Adipocyte (in vitro differentiated cells): ENCODE results near the gene IPO5.

ENCODE experiments used
- DNase-seq: peaks from one replicate; pipeline ENCODE4 v3.0.0-alpha.2; 2015; ENCODE audit warnings: low read depth
- H3K27me3 ChIP-seq: replicated peaks from 2 replicates; pipeline ENCODE4 v1.7.0; 2013; ENCODE audit warnings: mild to moderate bottlenecking, low read length, moderate library complexity; ENCODE audit not compliant: control insufficient read depth, insufficient read depth
- H3K36me3 ChIP-seq: 2 replicates; pipeline ENCODE4 v1.7.0; 2013; ENCODE audit warnings: low read length, mild to moderate bottlenecking, moderate library complexity; ENCODE audit not compliant: control insufficient read depth, insufficient read depth, severe bottlenecking
- H3K4me1 ChIP-seq: 2 replicates; pipeline ENCODE4 v1.7.0; 2013; ENCODE audit warnings: mild to moderate bottlenecking, low read length, moderate library complexity; ENCODE audit not compliant: control insufficient read depth, insufficient read depth
- H3K4me3 ChIP-seq: 2 replicates; pipeline ENCODE4 v1.7.0; 2013; ENCODE audit warnings: mild to moderate bottlenecking, low read length, moderate library complexity
- H3K9ac ChIP-seq: 2 replicates; pipeline ENCODE4 v1.7.0; 2013; ENCODE audit warnings: mild to moderate bottlenecking, low read length, moderate library complexity
- H3K9me3 ChIP-seq: 2 replicates; pipeline ENCODE4 v1.7.0; 2013; ENCODE audit warnings: mild to moderate bottlenecking, low read length, moderate library complexity; ENCODE audit not compliant: control insufficient read depth

Gene IPO5

GRCh38 chr13:97953376-97953970 lies at the start of gene IPO5:
IPO5 (plus strand) TSS chr13:97953675; CDS start chr13:97976697, 23,022 bp downstream.
- Histone ChIP-seq H3K4me3 (no peak within 1 kb of the TSS), H3K4me1 (no peaks in the 10 kb centered on the region), H3K27me3 (no peaks in the 10 kb centered on the region), H3K9me3 (no peaks in the 10 kb centered on the region), H3K36me3 (no peaks in the 10 kb centered on the region), H3K9ac (no peak within 1 kb of the TSS)
- DNase-seq = no peak

GRCh38 chr13:97904059-97904458 lies 49.4 kb upstream of the IPO5 start:
- H3K4me3 ChIP-seq = no peak overlapping the region
- DNase-seq = no peak
- no peaks in the 10 kb centered on the region for H3K36me3 ChIP-seq
- H3K9me3 ChIP-seq = no peaks in the 10 kb centered on the region
- H3K9ac ChIP-seq = no peak overlapping the region
- H3K4me1 ChIP-seq = peaks cover 35% of the 10 kb centered on the region
- H3K27me3 ChIP-seq = no peaks in the 10 kb centered on the region

- no peak for DNase-seq
- Histone ChIP-seq H3K9me3 (no peaks in the 10 kb centered on the region), H3K36me3 (no peaks in the 10 kb centered on the region)
These were observed 48.0 kb upstream of the IPO5 start for GRCh38 chr13:97905517-97905916.

GRCh38 chr13:97911311-97912138 lies 42.0 kb upstream of the IPO5 start:
- Histone ChIP-seq H3K4me3 (no peak overlapping the region), H3K27me3 (no peaks in the 10 kb centered on the region), H3K36me3 (no peaks in the 10 kb centered on the region), H3K9ac (no peak overlapping the region), H3K4me1 (peaks cover 24% of the 10 kb centered on the region), H3K9me3 (peaks cover 8% of the 10 kb centered on the region)
- DNase-seq = peak; percentile 24

More at GRCh38 chr13:97905517-97905916, 48.0 kb upstream of the IPO5 start:
- Histone ChIP-seq H3K4me3 (no peak overlapping the region), H3K9ac (peak overlapping the region; percentile 10), H3K27me3 (no peaks in the 10 kb centered on the region), H3K4me1 (peaks cover 29% of the 10 kb centered on the region)

- Histone ChIP-seq H3K9ac (no peak overlapping the region), H3K36me3 (no peaks in the 10 kb centered on the region), H3K27me3 (no peaks in the 10 kb centered on the region), H3K4me1 (peaks cover 23% of the 10 kb centered on the region), H3K4me3 (no peak overlapping the region), H3K9me3 (peaks cover 8% of the 10 kb centered on the region)
- no peak for DNase-seq
These were observed 41.3 kb upstream of the IPO5 start for GRCh38 chr13:97912139-97912535.

- H3K27me3 ChIP-seq = no peaks in the 10 kb centered on the region
These were observed 40.3 kb upstream of the IPO5 start for GRCh38 chr13:97913206-97913605.

GRCh38 chr13:97914540-97914939 lies 38.9 kb upstream of the IPO5 start:
- Histone ChIP-seq H3K4me1 (peaks cover 23% of the 10 kb centered on the region), H3K27me3 (no peaks in the 10 kb centered on the region), H3K9me3 (peaks cover 8% of the 10 kb centered on the region), H3K9ac (no peak overlapping the region), H3K4me3 (no peak overlapping the region), H3K36me3 (no peaks in the 10 kb centered on the region)
- no peak for DNase-seq

More at GRCh38 chr13:97913206-97913605, 40.3 kb upstream of the IPO5 start:
- DNase-seq = no peak
- no peak overlapping the region for H3K9ac ChIP-seq
- peaks cover 23% of the 10 kb centered on the region for H3K4me1 ChIP-seq
- no peaks in the 10 kb centered on the region for H3K36me3 ChIP-seq
- no peak overlapping the region for H3K4me3 ChIP-seq
- peaks cover 8% of the 10 kb centered on the region for H3K9me3 ChIP-seq

- peak; percentile 55 for DNase-seq
- Histone ChIP-seq H3K36me3 (no peaks in the 10 kb centered on the region), H3K4me1 (peaks cover 19% of the 10 kb centered on the region), H3K27me3 (no peaks in the 10 kb centered on the region), H3K9ac (no peak overlapping the region), H3K4me3 (no peak overlapping the region), H3K9me3 (no peaks in the 10 kb centered on the region)
These were observed 32.2 kb upstream of the IPO5 start for GRCh38 chr13:97921176-97921816.

- H3K36me3 ChIP-seq = no peaks in the 10 kb centered on the region
- H3K4me1 ChIP-seq = peaks cover 8% of the 10 kb centered on the region
- H3K9ac ChIP-seq = no peak overlapping the region
- H3K4me3 ChIP-seq = no peak overlapping the region
- no peaks in the 10 kb centered on the region for H3K27me3 ChIP-seq
- no peak for DNase-seq
- H3K9me3 ChIP-seq = no peaks in the 10 kb centered on the region
These were observed 25.2 kb upstream of the IPO5 start for GRCh38 chr13:97928301-97928700.

GRCh38 chr13:97932036-97932435 lies 21.4 kb upstream of the IPO5 start:
- Histone ChIP-seq H3K4me3 (no peak overlapping the region), H3K27me3 (no peaks in the 10 kb centered on the region), H3K36me3 (no peaks in the 10 kb centered on the region), H3K4me1 (peaks cover 8% of the 10 kb centered on the region), H3K9ac (no peak overlapping the region), H3K9me3 (no peaks in the 10 kb centered on the region)
- DNase-seq = no peak

GRCh38 chr13:97932647-97933046 lies 20.8 kb upstream of the IPO5 start:
- Histone ChIP-seq H3K4me3 (no peak overlapping the region), H3K9ac (no peak overlapping the region), H3K4me1 (peaks cover 8% of the 10 kb centered on the region), H3K9me3 (no peaks in the 10 kb centered on the region), H3K36me3 (no peaks in the 10 kb centered on the region), H3K27me3 (no peaks in the 10 kb centered on the region)
- DNase-seq = no peak
